K562 (cell line): Measurements from ENCODE around the gene SLC38A7. TPM values are rescaled to one million over a fixed set of nuclear protein-coding genes. Genes with fewer than 3 reads are reported as not detected.

Source experiments
- CEBPG ChIP-seq, 3 experiments: fragments of 200-800 bp in 1 of 3; sonication (Bioruptor generic) in 1 of 3; sonication (generic) in 1 of 3; formaldehyde crosslinking in 1 of 3; IDR thresholded peaks in 2 of 3; conservative IDR thresholded peaks in 1 of 3; 2 replicates each; pipeline versions ENCODE4 v1.6.1 to v1.8.0; 2016 to 2022; ENCODE audit warnings: missing compliant biosample characterization in 2 of 3, missing genetic modification characterization in 2 of 3, mild to moderate bottlenecking in 1 of 3, missing genetic modification reagents in 1 of 3
- GATA2 ChIP-seq: sonication (generic); formaldehyde crosslinking; IDR thresholded peaks from 2 replicates; pipeline ENCODE4 v1.4.0; 2020; ENCODE audit warnings: mild to moderate bottlenecking, missing genetic modification reagents
- HOXB6 ChIP-seq: fragments of 250-450 bp; sonication (Bioruptor Pico); IDR thresholded peaks from 2 replicates; pipeline ENCODE4 v1.5.1; 2022; ENCODE audit warnings: mild to moderate bottlenecking, borderline replicate concordance
- LCOR ChIP-seq: sonication (generic); formaldehyde crosslinking; IDR thresholded peaks from 2 replicates; pipeline ENCODE4 v1.8.0; 2022; ENCODE audit warnings: mild to moderate bottlenecking, missing genetic modification reagents
- MGA ChIP-seq: fragments of 450-650 bp; IDR thresholded peaks from 2 replicates; pipeline ENCODE4 v1.6.1; 2016; ENCODE audit warnings: mild to moderate bottlenecking, moderate library complexity
- POLR3A ChIP-seq: IDR thresholded peaks from 2 replicates; pipeline ENCODE4 v1.6.1; 2011; ENCODE audit warnings: borderline replicate concordance, mild to moderate bottlenecking, moderate library complexity; ENCODE audit not compliant: insufficient read length, insufficient read depth; ENCODE audit errors: extremely low read depth
- ZNF197 ChIP-seq: fragments of 200-800 bp; sonication (Bioruptor generic); IDR thresholded peaks from 2 replicates; pipeline ENCODE4 v1.6.1; 2016; ENCODE audit warnings: low read depth, missing genetic modification characterization, missing compliant biosample characterization
- ZNF311 ChIP-seq: fragments of 250-450 bp; sonication (Bioruptor Pico); IDR thresholded peaks from 2 replicates; pipeline ENCODE4 v1.4.0; 2020; ENCODE audit warnings: mild to moderate bottlenecking, moderate library complexity
- ZNF584 ChIP-seq: fragments of 200-800 bp; sonication (Bioruptor generic); IDR thresholded peaks from 2 replicates; pipeline ENCODE4 v1.6.1; 2016; ENCODE audit warnings: low read depth, mild to moderate bottlenecking, missing genetic modification characterization, missing compliant biosample characterization
- polyA plus RNA-seq, 8 experiments: library from polyadenylated mRNA; depleted of rRNA in 4 of 8; stranded (reverse) in 5 of 8; unstranded in 3 of 8; fragments of >200 nt; fragmentation: Nextera tagmentation in 2 of 8; fragmentation: Illumina TruSeq in 1 of 8; extraction: Ambion mirVana in 2 of 8; extraction: Trizol in 1 of 8; gene quantifications; 2 replicates each; pipeline versions ENCODE4 v1.2.1 to v1.2.3, GENCODE V29; 2011 to 2014; ENCODE audit warnings: inconsistent platforms in 1 of 8, missing spikeins in 1 of 8
- total RNA-seq, 7 experiments: library from RNA; depleted of rRNA in 6 of 7; stranded (reverse); fragments of >200 nt in 6 of 7; fragmentation: Illumina TruSeq in 2 of 7; extraction: Trizol in 2 of 7; gene quantifications; 2 replicates each; pipeline versions ENCODE4 v1.2.1 to v1.2.3, GENCODE V29; 2011 to 2021; ENCODE audit warnings: low replicate concordance in 1 of 7
- TF ChIP-seq, protein P1 (sequence below), 2 experiments: fragments of 450-650 bp in 1 of 2; sonication (generic) in 1 of 2; formaldehyde crosslinking in 1 of 2; IDR thresholded peaks in 1 of 2; conservative IDR thresholded peaks in 1 of 2; 2 replicates each; pipeline versions ENCODE4 v1.6.1 to v1.8.1; 2016 to 2023; ENCODE audit warnings: mild to moderate bottlenecking in 2 of 2, moderate library complexity in 2 of 2, inconsistent platforms in 1 of 2, missing genetic modification reagents in 1 of 2
- TF ChIP-seq, protein P2 (sequence below): fragments of 250-450 bp; sonication (Bioruptor Pico); IDR thresholded peaks from 2 replicates; pipeline ENCODE4 v1.5.1; 2021; ENCODE audit warnings: mild to moderate bottlenecking

SLC38A7 gene
- total and polyA plus RNA-seq, 9 of the 15 experiments (the other 6 are each of a cell fraction or from before 2014, with no cell fraction given), result 2.7 to 12.2 (median 6.5) TPM

DNA sequence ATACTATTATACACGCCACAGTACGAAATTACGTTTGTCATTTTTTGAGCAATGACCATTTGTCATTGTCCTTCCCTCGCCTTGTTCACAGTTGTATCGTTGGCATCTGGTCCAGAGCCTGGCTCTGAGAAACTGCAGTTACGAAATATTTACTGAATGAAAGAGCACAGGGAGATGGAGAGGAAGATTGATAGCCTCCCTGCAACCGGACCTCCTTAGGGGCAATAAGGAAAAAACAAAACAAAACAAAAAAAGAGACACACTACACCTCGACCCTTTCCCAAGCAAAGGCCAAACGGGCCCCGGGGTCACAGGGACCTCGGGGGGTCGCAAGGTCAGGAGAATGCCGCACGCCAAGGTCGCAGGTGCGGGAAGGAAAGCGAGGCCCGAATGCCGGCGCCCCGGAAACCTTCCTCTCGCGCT is 48.7 kb upstream of the SLC38A7 start (continued):
- TF ChIP-seq HOXB6 (CRISPR knock-in tag), result no peak
- TF ChIP-seq GATA2 (CRISPR knock-in tag), result no peak
- TF ChIP-seq LCOR (CRISPR knock-in tag), result no peak
- TF ChIP-seq ZNF197 (CRISPR knock-in tag), result no peak
- TF ChIP-seq, protein P1, sequence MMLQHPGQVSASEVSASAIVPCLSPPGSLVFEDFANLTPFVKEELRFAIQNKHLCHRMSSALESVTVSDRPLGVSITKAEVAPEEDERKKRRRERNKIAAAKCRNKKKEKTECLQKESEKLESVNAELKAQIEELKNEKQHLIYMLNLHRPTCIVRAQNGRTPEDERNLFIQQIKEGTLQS (IDR thresholded peaks at IDR 0.05), result no peak
- TF ChIP-seq, protein P1 (CRISPR knock-in tag; conservative IDR thresholded peaks at IDR 0.05), result no peak
- TF ChIP-seq, protein P2, sequence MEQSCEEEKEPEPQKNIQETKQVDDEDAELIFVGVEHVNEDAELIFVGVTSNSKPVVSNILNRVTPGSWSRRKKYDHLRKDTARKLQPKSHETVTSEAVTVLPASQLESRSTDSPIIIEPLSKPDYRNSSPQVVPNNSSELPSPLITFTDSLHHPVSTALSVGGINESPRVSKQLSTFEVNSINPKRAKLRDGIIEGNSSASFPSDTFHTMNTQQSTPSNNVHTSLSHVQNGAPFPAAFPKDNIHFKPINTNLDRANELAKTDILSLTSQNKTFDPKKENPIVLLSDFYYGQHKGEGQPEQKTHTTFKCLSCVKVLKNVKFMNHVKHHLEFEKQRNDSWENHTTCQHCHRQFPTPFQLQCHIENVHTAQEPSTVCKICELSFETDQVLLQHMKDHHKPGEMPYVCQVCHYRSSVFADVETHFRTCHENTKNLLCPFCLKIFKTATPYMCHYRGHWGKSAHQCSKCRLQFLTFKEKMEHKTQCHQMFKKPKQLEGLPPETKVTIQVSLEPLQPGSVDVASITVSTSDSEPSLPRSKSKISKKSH (CRISPR knock-in tag), result no peak
- no peak for TF ChIP-seq ZNF311
- no peak for TF ChIP-seq ZNF584
- no peak for TF ChIP-seq POLR3A
- TF ChIP-seq CEBPG (CRISPR knock-in tag; IDR thresholded peaks at IDR 0.05), result no peak
- TF ChIP-seq CEBPG (tag; conservative IDR thresholded peaks at IDR 0.05 in 1 of 2, IDR thresholded peaks at IDR 0.05 in 1 of 2), result peak in 1 of 2 experiments; percentile 56; a peak in 2 of 4 replicates
- TF ChIP-seq MGA, result peak; percentile 43
